HepG2 (cell line): Measurements from ENCODE around the gene THAP5. TPM values are rescaled to one million over a fixed set of nuclear protein-coding genes. Genes with fewer than 3 reads are reported as not detected.

Experiments
- AHR ChIP-seq: IDR thresholded peaks from 2 replicates; pipeline ENCODE4 v1.6.1; 2018; ENCODE audit warnings: missing genetic modification reagents, missing compliant biosample characterization
- AKAP8 ChIP-seq: sonication (generic); formaldehyde crosslinking; IDR thresholded peaks from 2 replicates; pipeline ENCODE4 v1.5.1; 2020; ENCODE audit warnings: mild to moderate bottlenecking, missing genetic modification reagents
- GFI1 ChIP-seq: sonication (generic); formaldehyde crosslinking; IDR thresholded peaks from 2 replicates; pipeline ENCODE4 v1.5.0; 2020; ENCODE audit warnings: missing genetic modification reagents, mild to moderate bottlenecking, borderline replicate concordance
- KLF9 ChIP-seq: IDR thresholded peaks from 2 replicates; pipeline ENCODE4 v1.6.1; 2016; ENCODE audit warnings: low read depth
- KMT2B ChIP-seq: IDR thresholded peaks from 2 replicates; pipeline ENCODE4 v1.6.1; 2016; ENCODE audit warnings: missing genetic modification reagents, missing compliant biosample characterization
- MIER2 ChIP-seq: IDR thresholded peaks from 2 replicates; pipeline ENCODE4 v1.6.1; 2016; ENCODE audit warnings: missing biosample characterization, missing genetic modification reagents
- PHF5A ChIP-seq: IDR thresholded peaks from one replicate; pipeline ENCODE4 v1.6.1; 2018; ENCODE audit warnings: low read depth, missing genetic modification reagents; ENCODE audit not compliant: unreplicated experiment
- RAD51 ChIP-seq: fragments of 450-650 bp; IDR thresholded peaks from 2 replicates; pipeline ENCODE4 v1.6.1; 2016; ENCODE audit warnings: borderline replicate concordance
- SRSF9 ChIP-seq: fragments of 200-400 bp; formaldehyde crosslinking; IDR thresholded peaks from 2 replicates; pipeline ENCODE4 v1.6.1; 2018; ENCODE audit warnings: borderline replicate concordance, mild to moderate bottlenecking, low read depth, low read length; ENCODE audit not compliant: insufficient read depth, poor library complexity, severe bottlenecking
- SSRP1 ChIP-seq: IDR thresholded peaks from 2 replicates; pipeline ENCODE4 v1.6.1; 2016; ENCODE audit warnings: control low read depth
- TBL1XR1 ChIP-seq: fragments of 150-350 bp; IDR thresholded peaks from 2 replicates; pipeline ENCODE4 v1.6.1; 2014; ENCODE audit warnings: borderline replicate concordance, low read length; ENCODE audit not compliant: partially characterized antibody
- WIZ ChIP-seq: sonication (generic); formaldehyde crosslinking; IDR thresholded peaks from 2 replicates; pipeline ENCODE4 v1.5.1; 2020; ENCODE audit warnings: mild to moderate bottlenecking, missing genetic modification reagents
- ZNF253 ChIP-seq: sonication (generic); formaldehyde crosslinking; IDR thresholded peaks from 2 replicates; pipeline ENCODE4 v1.8.0; 2022; ENCODE audit warnings: mild to moderate bottlenecking, missing genetic modification reagents, borderline replicate concordance
- ZNF282 ChIP-seq: fragments of 450-650 bp; IDR thresholded peaks from 2 replicates; pipeline ENCODE4 v1.6.1; 2018; ENCODE audit not compliant: partially characterized antibody
- ZNF44 ChIP-seq: sonication (generic); formaldehyde crosslinking; IDR thresholded peaks from 2 replicates; pipeline ENCODE4 v1.5.1; 2020; ENCODE audit warnings: mild to moderate bottlenecking, missing genetic modification reagents
- ZNF775 ChIP-seq: sonication (generic); formaldehyde crosslinking; IDR thresholded peaks from 2 replicates; pipeline ENCODE4 v1.4.0; 2020; ENCODE audit warnings: missing genetic modification reagents, mild to moderate bottlenecking, moderate library complexity, borderline replicate concordance
- ZSCAN22 ChIP-seq: sonication (generic); formaldehyde crosslinking; IDR thresholded peaks from 2 replicates; pipeline ENCODE4 v1.4.0; 2020; ENCODE audit warnings: mild to moderate bottlenecking, missing genetic modification reagents
- polyA plus RNA-seq, 8 experiments: library from polyadenylated mRNA; depleted of rRNA in 3 of 8; stranded (reverse) in 7 of 8; unstranded in 1 of 8; fragments of >200 nt; fragmentation: Illumina TruSeq in 4 of 8; extraction: Trizol in 4 of 8; gene quantifications; 2 replicates each; pipeline versions ENCODE4 v1.2.1 to v1.2.3, GENCODE V29; 2011 to 2016; ENCODE audit warnings: low read depth in 4 of 8, missing spikeins in 1 of 8, mixed read lengths in 1 of 8; ENCODE audit not compliant: insufficient read depth in 1 of 8
- total RNA-seq, 5 experiments: library from RNA; depleted of rRNA; stranded (reverse); fragments of >200 nt; fragmentation: Illumina TruSeq; extraction: Trizol; gene quantifications; 2 replicates each; pipeline ENCODE4 v1.2.3, GENCODE V29; 2016; ENCODE audit warnings: low read depth in 1 of 5
- TF ChIP-seq, protein P1 (sequence below): sonication (generic); formaldehyde crosslinking; IDR thresholded peaks from 2 replicates; pipeline ENCODE4 v1.4.0; 2020; ENCODE audit warnings: missing genetic modification reagents
- TF ChIP-seq, protein P2 (sequence below): IDR thresholded peaks from 2 replicates; pipeline ENCODE4 v1.6.1; 2012; ENCODE audit warnings: inconsistent platforms
- TF ChIP-seq, protein P3 (sequence below): sonication (generic); formaldehyde crosslinking; IDR thresholded peaks from 2 replicates; pipeline ENCODE4 v1.4.0; 2020; ENCODE audit warnings: low read depth, mild to moderate bottlenecking, missing genetic modification reagents
- TF ChIP-seq, protein P4 (sequence below): sonication (generic); formaldehyde crosslinking; IDR thresholded peaks from 2 replicates; pipeline ENCODE4 v1.8.0; 2022; ENCODE audit warnings: mild to moderate bottlenecking, missing genetic modification reagents, moderate library complexity

Gene THAP5
- total and polyA plus RNA-seq, 2 of the 13 experiments (the other 11 are each of a cell fraction or from before 2014, with no cell fraction given): 3.6 to 11.8 TPM

DNA sequence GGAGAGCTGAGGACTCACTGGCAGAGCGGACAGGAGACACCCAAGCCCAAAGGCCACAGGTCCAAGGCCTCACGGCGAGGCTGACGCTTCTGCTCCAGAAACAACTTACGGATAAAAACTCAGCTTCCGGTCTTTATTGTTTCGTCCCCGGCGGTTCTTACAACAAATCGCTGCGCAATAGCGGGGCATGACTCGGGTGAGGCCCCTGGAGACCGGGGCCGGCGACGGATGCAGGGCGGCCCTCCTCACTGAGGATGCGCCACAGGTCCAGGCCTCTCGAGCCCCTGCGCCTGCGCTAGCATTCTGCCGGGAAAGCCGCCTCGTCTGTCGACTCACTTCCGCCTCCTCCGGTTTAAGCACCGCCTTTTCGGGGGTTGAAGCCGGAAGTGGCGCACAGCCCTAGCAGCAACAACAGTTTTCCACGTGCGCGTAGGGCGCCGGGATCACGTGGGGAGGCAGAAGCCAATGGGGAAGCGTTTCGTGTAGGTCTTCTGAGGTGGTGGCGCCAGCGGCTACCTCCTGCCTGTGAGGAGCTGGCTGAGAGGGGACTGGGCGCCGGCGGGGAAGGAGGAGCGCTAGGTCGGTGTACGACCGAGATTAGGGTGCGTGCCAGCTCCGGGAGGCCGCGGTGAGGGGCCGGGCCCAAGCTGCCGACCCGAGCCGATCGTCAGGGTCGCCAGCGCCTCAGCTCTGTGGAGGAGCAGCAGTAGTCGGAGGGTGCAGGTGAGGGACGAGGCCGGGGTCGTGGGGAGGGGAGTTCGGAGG lies at the start of gene THAP5, which contains the start of gene DNAJB9 (continued):
- peak; percentile 73; the same call in 1 of the 2 replicates for TF ChIP-seq ZSCAN22 (CRISPR knock-in tag)
- TF ChIP-seq ZNF282: no peak
- TF ChIP-seq, protein P1, sequence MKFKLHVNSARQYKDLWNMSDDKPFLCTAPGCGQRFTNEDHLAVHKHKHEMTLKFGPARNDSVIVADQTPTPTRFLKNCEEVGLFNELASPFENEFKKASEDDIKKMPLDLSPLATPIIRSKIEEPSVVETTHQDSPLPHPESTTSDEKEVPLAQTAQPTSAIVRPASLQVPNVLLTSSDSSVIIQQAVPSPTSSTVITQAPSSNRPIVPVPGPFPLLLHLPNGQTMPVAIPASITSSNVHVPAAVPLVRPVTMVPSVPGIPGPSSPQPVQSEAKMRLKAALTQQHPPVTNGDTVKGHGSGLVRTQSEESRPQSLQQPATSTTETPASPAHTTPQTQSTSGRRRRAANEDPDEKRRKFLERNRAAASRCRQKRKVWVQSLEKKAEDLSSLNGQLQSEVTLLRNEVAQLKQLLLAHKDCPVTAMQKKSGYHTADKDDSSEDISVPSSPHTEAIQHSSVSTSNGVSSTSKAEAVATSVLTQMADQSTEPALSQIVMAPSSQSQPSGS: no peak
- no peak for TF ChIP-seq ZNF44 (CRISPR knock-in tag)
- no peak for TF ChIP-seq AKAP8 (CRISPR knock-in tag)
- TF ChIP-seq, protein P2, sequence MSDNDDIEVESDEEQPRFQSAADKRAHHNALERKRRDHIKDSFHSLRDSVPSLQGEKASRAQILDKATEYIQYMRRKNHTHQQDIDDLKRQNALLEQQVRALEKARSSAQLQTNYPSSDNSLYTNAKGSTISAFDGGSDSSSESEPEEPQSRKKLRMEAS: peak; percentile 100
- TF ChIP-seq MIER2 (CRISPR knock-in tag): no peak; the same call in 1 of the 2 replicates
- TF ChIP-seq KLF9: 0 out of 2 replicates have a peak, but pooled peaks have one; percentile 74
- TF ChIP-seq TBL1XR1: no peak
- no peak for TF ChIP-seq ZNF775
- TF ChIP-seq, protein P3, sequence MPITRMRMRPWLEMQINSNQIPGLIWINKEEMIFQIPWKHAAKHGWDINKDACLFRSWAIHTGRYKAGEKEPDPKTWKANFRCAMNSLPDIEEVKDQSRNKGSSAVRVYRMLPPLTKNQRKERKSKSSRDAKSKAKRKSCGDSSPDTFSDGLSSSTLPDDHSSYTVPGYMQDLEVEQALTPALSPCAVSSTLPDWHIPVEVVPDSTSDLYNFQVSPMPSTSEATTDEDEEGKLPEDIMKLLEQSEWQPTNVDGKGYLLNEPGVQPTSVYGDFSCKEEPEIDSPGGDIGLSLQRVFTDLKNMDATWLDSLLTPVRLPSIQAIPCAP (CRISPR knock-in tag): 0 out of 2 replicates have a peak, but pooled peaks have one; percentile 41
- TF ChIP-seq RAD51: peak; percentile 96
- TF ChIP-seq KMT2B (CRISPR knock-in tag): peak; percentile 91
- TF ChIP-seq PHF5A (CRISPR knock-in tag): peak; percentile 63
- TF ChIP-seq GFI1 (CRISPR knock-in tag): no peak; the same call in none of the 2 replicates
- TF ChIP-seq WIZ (CRISPR knock-in tag): no peak; the same call in 1 of the 2 replicates
- no peak for TF ChIP-seq SRSF9
- no peak for TF ChIP-seq AHR (CRISPR knock-in tag)
- no peak for TF ChIP-seq SSRP1 (CRISPR knock-in tag)
- TF ChIP-seq ZNF253 (CRISPR knock-in tag): no peak
- TF ChIP-seq, protein P4, sequence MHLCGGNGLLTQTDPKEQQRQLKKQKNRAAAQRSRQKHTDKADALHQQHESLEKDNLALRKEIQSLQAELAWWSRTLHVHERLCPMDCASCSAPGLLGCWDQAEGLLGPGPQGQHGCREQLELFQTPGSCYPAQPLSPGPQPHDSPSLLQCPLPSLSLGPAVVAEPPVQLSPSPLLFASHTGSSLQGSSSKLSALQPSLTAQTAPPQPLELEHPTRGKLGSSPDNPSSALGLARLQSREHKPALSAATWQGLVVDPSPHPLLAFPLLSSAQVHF (CRISPR knock-in tag): peak; percentile 85; the same call in 1 of the 2 replicates
